ENCODE results near the gene KICS2.

The KICS2 gene

GRCh38 chr12:64177001-64177400, 45.1 kb downstream of the KICS2 start:
- in situ Hi-C loops (cut with HindIII; ENCODE audit: low sequenced_read_pairs), result no loop called here

GRCh38 chr12:64175254-64175945, 46.7 kb downstream of the KICS2 start:
- in situ Hi-C loops (cut with HindIII; ENCODE audit: low sequenced_read_pairs), result no loop called here

- in situ Hi-C loops (cut with HindIII; ENCODE audit: low sequenced_read_pairs), result no loop called here
Measured at GRCh38 chr12:64173456-64173855, 48.6 kb downstream of the KICS2 start.

Data from DLD1 (cell line).